Measurements from ENCODE around the gene PLCB3. TPM values are rescaled to one million over a fixed set of nuclear protein-coding genes. Genes with fewer than 3 reads are reported as not detected.

PLCB3 gene
- total and polyA plus RNA-seq, 2 of the 13 experiments (the other 11 are each of a cell fraction or from before 2014, with no cell fraction given) = 7.5 to 13.8 TPM

GRCh38 chr11:64296236-64296635 lies 44.9 kb downstream of the PLCB3 start:
- in situ Hi-C loops (cut with HindIII; ENCODE audit: extremely low pct_ligation_motif_present, low pct_unique_long_range_greater_than_20kb) = no loop called here
- no peaks in the 10 kb centered on the region for H3K79me2 ChIP-seq (ENCODE audit: insufficient read depth, low read length)
- DNase-seq (ENCODE audit: low spot score) = no peak
- peaks cover 35 to 90% of the 10 kb centered on the region in 2 experiments for H3K27me3 ChIP-seq (ENCODE audit: control insufficient read depth in 1 of 2, insufficient read depth in 2 of 2, low read length in 2 of 2)
- no TSS peak for BruUV-seq (replicated peaks)
- intact Hi-C loops (cut with micrococcal nuclease; ENCODE audit: unreplicated experiment) = no loop called here
- no peak overlapping the region for H2AFZ ChIP-seq (ENCODE audit: low read length)
- no peaks in the 10 kb centered on the region for H3K9me3 ChIP-seq (ENCODE audit: low read length)
- TF ChIP-seq BCLAF1 (IDR thresholded peaks at IDR 0.05) (no peak), FOXM1 (CRISPR knock-in tag; IDR thresholded peaks at IDR 0.05) (no peak), CBX5 (CRISPR knock-in tag; IDR thresholded peaks at IDR 0.05; ENCODE audit: borderline replicate concordance) (no peak), TRIM22 (IDR thresholded peaks at IDR 0.05) (no peak), KLF9 (CRISPR knock-in tag; IDR thresholded peaks at IDR 0.05; ENCODE audit: low read depth) (no peak), KAT7 (CRISPR knock-in tag; IDR thresholded peaks at IDR 0.05; ENCODE audit: borderline replicate concordance) (no peak), ZNF235 (CRISPR knock-in tag; IDR thresholded peaks at IDR 0.05; ENCODE audit: borderline replicate concordance) (no peak), ZNF326 (CRISPR knock-in tag; IDR thresholded peaks at IDR 0.05; ENCODE audit: borderline replicate concordance) (no peak), CHD4 (IDR thresholded peaks at IDR 0.05; ENCODE audit: borderline replicate concordance, low read length) (no peak)
- POLR2A ChIA-PET = no interaction called here
- no peak for ATAC-seq
- 0 out of 2 replicates have a peak, but pooled peaks cover 5% of the 10 kb centered on the region for H4K20me1 ChIP-seq (ENCODE audit: insufficient read depth, low read length)
- WGBS (ENCODE audit: low lambda C conversion rate) = 0% methylated on average over 1 of the region's 1 CpG
- CTCF ChIA-PET (ENCODE audit: low intra/inter-chr PET ratio, low total read pairs) = no interaction called here
- no peak overlapping the region for H3K9ac ChIP-seq (ENCODE audit: insufficient read depth, low read depth, low read length)
- H3K27ac ChIP-seq (ENCODE audit: extremely low read length, insufficient read depth, low read length) = no peak overlapping the region
- H3K4me3 ChIP-seq (replicated peaks in 1 of 3; ENCODE audit: insufficient read depth in 1 of 3, low read depth in 2 of 3, low read length in 3 of 3) = no peak overlapping the region
- FAIRE-seq = no peak
- peaks cover 18% of the 10 kb centered on the region for H3K4me1 ChIP-seq (ENCODE audit: insufficient read depth, low read length)
- no peaks in the 10 kb centered on the region for H3K36me3 ChIP-seq (replicated peaks in 1 of 2; ENCODE audit: control insufficient read depth in 1 of 2, insufficient read depth in 2 of 2, low read length in 2 of 2)
- no peak overlapping the region for H3K4me2 ChIP-seq (ENCODE audit: low read depth, low read length)
